Left ventricle myocardium inferior (tissue), 1 donor: ENCODE measurements around the gene PCNA. TPM values are rescaled to one million over a fixed set of nuclear protein-coding genes. Genes with fewer than 3 reads are reported as not detected.

Experiments used
- DNase-seq: peaks from one replicate; pipeline ENCODE4 v3.0.0-alpha.2; 2020
- H3K27ac ChIP-seq: fragments of 200-600 bp; replicated peaks from 2 replicates; pipeline ENCODE4 v1.8.0; 2021
- H3K27me3 ChIP-seq: fragments of 200-600 bp; 2 replicates; pipeline ENCODE4 v1.8.0; 2021; ENCODE audit warnings: low read depth
- H3K36me3 ChIP-seq: fragments of 200-600 bp; 2 replicates; pipeline ENCODE4 v1.8.0; 2021
- H3K4me1 ChIP-seq: fragments of 200-600 bp; 2 replicates; pipeline ENCODE4 v1.8.0; 2021
- H3K4me3 ChIP-seq: fragments of 200-600 bp; 2 replicates; pipeline ENCODE4 v1.8.0; 2021; ENCODE audit warnings: mild to moderate bottlenecking, moderate library complexity
- H3K9me3 ChIP-seq: fragments of 200-600 bp; replicated peaks from 2 replicates; pipeline ENCODE4 v1.8.0; 2021
- CTCF ChIP-seq: fragments of 200-600 bp; IDR thresholded peaks from 2 replicates; pipeline ENCODE4 v1.8.0; 2021; ENCODE audit warnings: antibody characterized with exemption, mild to moderate bottlenecking, borderline replicate concordance
- intact Hi-C: fragments of 100-400 bp; cut with micrococcal nuclease; formaldehyde crosslinking; loops from one replicate; pipeline ENCODE4 v1.11.0; 2022
- total RNA-seq: library from RNA; stranded (reverse); fragmentation: NEBNext Ultra II Directional; extraction: Animal tissue kit (Norgen Biotek cat#: 25700); gene quantifications from one replicate; pipeline ENCODE4 v1.2.1, GENCODE V29; 2021
- donor health status: DM: no; HTN: yes; CAD: no; lungs with severe emphysema.

The PCNA gene
- total RNA-seq, 1 donor from 2014 or later: 28.0 TPM

GRCh38 chr20:5070570-5070969 lies 49.2 kb downstream of the PCNA start:
- no peaks in the 10 kb centered on the region for H3K9me3 ChIP-seq
- intact Hi-C loops: no loop called here
- H3K27ac ChIP-seq: no peak overlapping the region
- peaks cover 15% of the 10 kb centered on the region for H3K4me1 ChIP-seq
- no peak for DNase-seq
- H3K4me3 ChIP-seq: no peak overlapping the region
- H3K36me3 ChIP-seq: no peaks in the 10 kb centered on the region
- TF ChIP-seq CTCF: no peak
- no peaks in the 10 kb centered on the region for H3K27me3 ChIP-seq

GRCh38 chr20:5070081-5070480 lies 49.7 kb downstream of the PCNA start:
- no peak for DNase-seq
- H3K27me3 ChIP-seq: no peaks in the 10 kb centered on the region
- no peak overlapping the region for H3K27ac ChIP-seq
- H3K36me3 ChIP-seq: no peaks in the 10 kb centered on the region
- intact Hi-C loops: no loop called here
- H3K4me3 ChIP-seq: no peak overlapping the region
- no peaks in the 10 kb centered on the region for H3K9me3 ChIP-seq
- H3K4me1 ChIP-seq: peaks cover 15% of the 10 kb centered on the region
- TF ChIP-seq CTCF: no peak

- Histone ChIP-seq H3K36me3 (no peaks in the 10 kb centered on the region), H3K4me1 (peaks cover 15% of the 10 kb centered on the region), H3K9me3 (no peaks in the 10 kb centered on the region), H3K27me3 (no peaks in the 10 kb centered on the region), H3K27ac (no peak overlapping the region), H3K4me3 (no peak overlapping the region)
- no peak for TF ChIP-seq CTCF
- DNase-seq: no peak
- intact Hi-C loops: no loop called here
Measured at GRCh38 chr20:5069141-5069806, 50.5 kb downstream of the PCNA start.

- TF ChIP-seq CTCF: no peak
- DNase-seq: no peak
- intact Hi-C loops: no loop called here
- H3K27me3 ChIP-seq: no peaks in the 10 kb centered on the region
- no peaks in the 10 kb centered on the region for H3K36me3 ChIP-seq
- H3K4me1 ChIP-seq: peaks cover 5% of the 10 kb centered on the region
- no peaks in the 10 kb centered on the region for H3K9me3 ChIP-seq
- H3K4me3 ChIP-seq: no peak overlapping the region
- no peak overlapping the region for H3K27ac ChIP-seq
Measured at GRCh38 chr20:5067877-5068645, 51.7 kb downstream of the PCNA start.

- Histone ChIP-seq H3K36me3 (no peaks in the 10 kb centered on the region), H3K27ac (no peak overlapping the region), H3K4me1 (no peaks in the 10 kb centered on the region), H3K4me3 (no peak overlapping the region), H3K27me3 (no peaks in the 10 kb centered on the region), H3K9me3 (no peaks in the 10 kb centered on the region)
- TF ChIP-seq CTCF: no peak
- intact Hi-C loops: no loop called here
- peak; percentile 36 for DNase-seq
Measured at GRCh38 chr20:5065879-5066383, 53.8 kb downstream of the PCNA start.
